ENCODE measurements around the gene TRIM14. TPM values are rescaled to one million over a fixed set of nuclear protein-coding genes. Genes with fewer than 3 reads are reported as not detected.

TRIM14 gene
- polyA plus RNA-seq, 2 of the 4 experiments (the other 2 are of a cell fraction), result 8.8 to 9.2 TPM

- no peaks in the 10 kb centered on the region for H3K4me1 ChIP-seq
- ChIA-PET CTCF (interaction anchor here (1.1 to 2.1 kb wide), 5 partner anchors 10 to 185 kb away, joined by 3 to 5 read pairs (median 4); partner anchors contain the start of gene TRIM14), POLR2A (no interaction called here)
- TF ChIP-seq MYC (IDR thresholded peaks at IDR 0.05; ENCODE audit: borderline replicate concordance, low read length), result no peak
- TF ChIP-seq KDM5A (IDR thresholded peaks at IDR 0.05), result no peak
- TF ChIP-seq CBX2 (IDR thresholded peaks at IDR 0.05; ENCODE audit: borderline replicate concordance, low read depth), result no peak
- TF ChIP-seq SREBF2 (IDR thresholded peaks at IDR 0.05), result no peak
- no peak for TF ChIP-seq E2F6 (IDR thresholded peaks at IDR 0.05; ENCODE audit: borderline replicate concordance, low read depth)
- TF ChIP-seq CEBPB (IDR thresholded peaks at IDR 0.05), result no peak
- TF ChIP-seq ZFP36 (IDR thresholded peaks at IDR 0.05; ENCODE audit: borderline replicate concordance, partially characterized antibody), result peak; percentile 56
- WGBS (ENCODE audit: missing lambda C conversion rate), result 86% methylated on average over 10 of the region's 10 CpGs
- H3K4me2 ChIP-seq, result no peak overlapping the region
- FAIRE-seq, result no peak
- H3K27ac ChIP-seq, result no peak overlapping the region
- H3K9me3 ChIP-seq, result no peaks in the 10 kb centered on the region
- H3K4me3 ChIP-seq, result no peak overlapping the region
- no peak for ATAC-seq
- no peak for DNase-seq (ENCODE audit: low read depth in 1 of 2, low spot score in 1 of 2)
These were observed 10.4 kb upstream of the TRIM14 start for GRCh38 chr9:98129451-98129881.

GRCh38 chr9:98128316-98128715 lies 9.3 kb upstream of the TRIM14 start:
- ChIA-PET CTCF (interaction anchor here (1.3 to 1.5 kb wide), 3 partner anchors 8 to 186 kb away, joined by 3 read pairs; no protein-coding TSS in a partner anchor), POLR2A (no interaction called here)
- H3K27ac ChIP-seq, result no peak overlapping the region
- H3K4me2 ChIP-seq, result no peak overlapping the region
- H3K4me3 ChIP-seq, result no peak overlapping the region
- ATAC-seq (no peak), DNase-seq (ENCODE audit: low read depth in 1 of 2, low spot score in 1 of 2) (no peak), FAIRE-seq (no peak)
- WGBS (ENCODE audit: missing lambda C conversion rate), result 92% methylated on average over 11 of the region's 16 CpGs
- H3K9me3 ChIP-seq, result no peaks in the 10 kb centered on the region
- H3K4me1 ChIP-seq, result no peaks in the 10 kb centered on the region
- TF ChIP-seq ZSCAN20 (CRISPR knock-in tag; IDR thresholded peaks at IDR 0.05) (no peak), EHF (CRISPR knock-in tag; IDR thresholded peaks at IDR 0.05) (no peak), SMC3 (IDR thresholded peaks at IDR 0.05) (no peak), KDM5A (IDR thresholded peaks at IDR 0.05) (no peak), E2F6 (IDR thresholded peaks at IDR 0.05; ENCODE audit: borderline replicate concordance, low read depth) (no peak), GATA3 (IDR thresholded peaks at IDR 0.05; ENCODE audit: borderline replicate concordance) (no peak), MAFK (IDR thresholded peaks at IDR 0.05; ENCODE audit: partially characterized antibody) (no peak), ZFP36 (IDR thresholded peaks at IDR 0.05; ENCODE audit: borderline replicate concordance, partially characterized antibody) (no peak), CHD4 (IDR thresholded peaks at IDR 0.05; ENCODE audit: borderline replicate concordance) (no peak), NR3C1 (IDR thresholded peaks at IDR 0.05) (no peak), ZC3H11A (IDR thresholded peaks at IDR 0.05) (no peak), BHLHE40 (IDR thresholded peaks at IDR 0.05; ENCODE audit: low read depth, low read length) (no peak), ZNF302 (CRISPR knock-in tag; IDR thresholded peaks at IDR 0.05) (no peak), FOSL2 (IDR thresholded peaks at IDR 0.05) (no peak), FOSL2 (CRISPR knock-in tag; IDR thresholded peaks at IDR 0.05) (no peak), HMGXB4 (CRISPR knock-in tag; IDR thresholded peaks at IDR 0.05; ENCODE audit: borderline replicate concordance) (no peak), RFX5 (IDR thresholded peaks at IDR 0.05) (no peak), EHMT2 (IDR thresholded peaks at IDR 0.05; ENCODE audit: low read depth) (no peak)

GRCh38 chr9:98127226-98127625 lies 8.2 kb upstream of the TRIM14 start:
- ATAC-seq (no peak), FAIRE-seq (no peak), DNase-seq (ENCODE audit: low read depth in 1 of 2, low spot score in 1 of 2) (no peak)
- H3K4me3 ChIP-seq, result no peak overlapping the region
- no peaks in the 10 kb centered on the region for H3K9me3 ChIP-seq
- H3K4me2 ChIP-seq, result no peak overlapping the region
- no peaks in the 10 kb centered on the region for H3K4me1 ChIP-seq
- TF ChIP-seq HDAC2 (IDR thresholded peaks at IDR 0.05) (no peak), CBX8 (IDR thresholded peaks at IDR 0.05) (no peak), TP53 (CRISPR knock-in tag; IDR thresholded peaks at IDR 0.05) (no peak), PBX3 (IDR thresholded peaks at IDR 0.05) (no peak), MYC (IDR thresholded peaks at IDR 0.05; ENCODE audit: borderline replicate concordance, low read length) (no peak), ZNF302 (CRISPR knock-in tag; IDR thresholded peaks at IDR 0.05) (no peak), ELK1 (IDR thresholded peaks at IDR 0.05; ENCODE audit: low read depth, low read length) (no peak), BHLHE40 (IDR thresholded peaks at IDR 0.05; ENCODE audit: low read depth, low read length) (no peak)
- WGBS (ENCODE audit: missing lambda C conversion rate), result 94% methylated on average over 5 of the region's 8 CpGs
- no peak overlapping the region for H3K27ac ChIP-seq
- ChIA-PET POLR2A (no interaction called here), CTCF (interaction anchor here (1.3 to 1.5 kb wide), 3 partner anchors 9 to 47 kb away, joined by 3 read pairs; no protein-coding TSS in a partner anchor)
